ENCODE measurements around the gene RPP25L. TPM values are rescaled to one million over a fixed set of nuclear protein-coding genes. Genes with fewer than 3 reads are reported as not detected.
A peak's percentile ranks its signal among the peaks of the same experiment; 100 is the strongest.

Gene RPP25L
- total RNA-seq, 1 donor from 2014 or later = 30.5 TPM

DNA sequence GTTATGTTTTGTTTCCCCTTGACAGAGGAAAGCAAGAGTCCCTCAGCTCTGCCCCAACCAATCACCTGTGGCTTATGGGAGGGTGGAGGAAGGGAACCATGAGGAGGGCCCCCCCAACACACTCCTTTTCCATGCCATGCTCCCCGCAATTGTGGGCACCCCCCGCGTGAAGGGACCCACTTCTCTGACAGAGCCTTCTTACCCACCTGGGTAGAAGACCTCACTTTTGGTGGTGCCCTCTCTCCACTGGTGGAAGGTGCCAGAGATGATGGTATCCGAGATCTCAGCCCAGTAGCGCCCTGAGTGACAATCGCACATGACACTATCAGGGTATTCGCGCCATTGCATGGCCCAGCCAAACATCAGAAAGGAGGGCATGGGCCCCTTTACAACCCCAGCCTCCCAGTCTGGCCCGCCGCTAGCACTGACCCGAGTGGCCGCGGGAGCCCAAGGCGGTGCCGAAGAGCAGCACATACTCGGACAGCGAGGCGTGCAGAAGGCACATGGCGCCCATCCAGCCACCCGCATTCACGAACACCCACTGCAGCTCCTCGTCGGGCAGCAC lies 25.0 kb upstream of the RPP25L start:
- Mint-ChIP-seq H3K27ac (no peak overlapping the region), H3K4me1 (ENCODE audit: low read depth) (peaks cover 10% of the 10 kb centered on the region), H3K4me3 (ENCODE audit: low read depth) (peak overlapping the region; percentile 77), H3K9me3 (ENCODE audit: low read depth) (no peaks in the 10 kb centered on the region), H3K27me3 (peaks cover 5% of the 10 kb centered on the region), H3K36me3 (ENCODE audit: insufficient read depth) (peaks cover 5% of the 10 kb centered on the region)
- TF ChIP-seq, protein P1, sequence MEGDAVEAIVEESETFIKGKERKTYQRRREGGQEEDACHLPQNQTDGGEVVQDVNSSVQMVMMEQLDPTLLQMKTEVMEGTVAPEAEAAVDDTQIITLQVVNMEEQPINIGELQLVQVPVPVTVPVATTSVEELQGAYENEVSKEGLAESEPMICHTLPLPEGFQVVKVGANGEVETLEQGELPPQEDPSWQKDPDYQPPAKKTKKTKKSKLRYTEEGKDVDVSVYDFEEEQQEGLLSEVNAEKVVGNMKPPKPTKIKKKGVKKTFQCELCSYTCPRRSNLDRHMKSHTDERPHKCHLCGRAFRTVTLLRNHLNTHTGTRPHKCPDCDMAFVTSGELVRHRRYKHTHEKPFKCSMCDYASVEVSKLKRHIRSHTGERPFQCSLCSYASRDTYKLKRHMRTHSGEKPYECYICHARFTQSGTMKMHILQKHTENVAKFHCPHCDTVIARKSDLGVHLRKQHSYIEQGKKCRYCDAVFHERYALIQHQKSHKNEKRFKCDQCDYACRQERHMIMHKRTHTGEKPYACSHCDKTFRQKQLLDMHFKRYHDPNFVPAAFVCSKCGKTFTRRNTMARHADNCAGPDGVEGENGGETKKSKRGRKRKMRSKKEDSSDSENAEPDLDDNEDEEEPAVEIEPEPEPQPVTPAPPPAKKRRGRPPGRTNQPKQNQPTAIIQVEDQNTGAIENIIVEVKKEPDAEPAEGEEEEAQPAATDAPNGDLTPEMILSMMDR (IDR thresholded peaks at IDR 0.05; ENCODE audit: unreplicated experiment) = no peak
- no peak for DNase-seq (ENCODE audit: low spot score, unreplicated experiment)

GRCh38 chr9:34635556-34635955 lies 23.7 kb upstream of the RPP25L start:
- peak overlapping the region; percentile 45 for H3K4me3 Mint-ChIP-seq (ENCODE audit: low read depth)
- H3K27ac Mint-ChIP-seq = peak overlapping the region; percentile 49
- no peaks in the 10 kb centered on the region for H3K9me3 Mint-ChIP-seq (ENCODE audit: low read depth)
- H3K27me3 Mint-ChIP-seq = peaks cover 10% of the 10 kb centered on the region
- peaks cover 11% of the 10 kb centered on the region for H3K4me1 Mint-ChIP-seq (ENCODE audit: low read depth)
- DNase-seq (ENCODE audit: low spot score, unreplicated experiment) = no peak
- TF ChIP-seq, protein P1 (IDR thresholded peaks at IDR 0.05; ENCODE audit: unreplicated experiment) = no peak
- H3K36me3 Mint-ChIP-seq (ENCODE audit: insufficient read depth) = peaks cover 5% of the 10 kb centered on the region

GRCh38 chr9:34634551-34635248 lies 22.8 kb upstream of the RPP25L start:
- Mint-ChIP-seq H3K27me3 (peaks cover 16% of the 10 kb centered on the region), H3K27ac (no peak overlapping the region), H3K4me3 (ENCODE audit: low read depth) (no peak overlapping the region), H3K36me3 (ENCODE audit: insufficient read depth) (peaks cover 5% of the 10 kb centered on the region), H3K9me3 (ENCODE audit: low read depth) (no peaks in the 10 kb centered on the region), H3K4me1 (ENCODE audit: low read depth) (peaks cover 17% of the 10 kb centered on the region)
- TF ChIP-seq, protein P1 (IDR thresholded peaks at IDR 0.05; ENCODE audit: unreplicated experiment) = no peak
- DNase-seq (ENCODE audit: low spot score, unreplicated experiment) = no peak

DNA sequence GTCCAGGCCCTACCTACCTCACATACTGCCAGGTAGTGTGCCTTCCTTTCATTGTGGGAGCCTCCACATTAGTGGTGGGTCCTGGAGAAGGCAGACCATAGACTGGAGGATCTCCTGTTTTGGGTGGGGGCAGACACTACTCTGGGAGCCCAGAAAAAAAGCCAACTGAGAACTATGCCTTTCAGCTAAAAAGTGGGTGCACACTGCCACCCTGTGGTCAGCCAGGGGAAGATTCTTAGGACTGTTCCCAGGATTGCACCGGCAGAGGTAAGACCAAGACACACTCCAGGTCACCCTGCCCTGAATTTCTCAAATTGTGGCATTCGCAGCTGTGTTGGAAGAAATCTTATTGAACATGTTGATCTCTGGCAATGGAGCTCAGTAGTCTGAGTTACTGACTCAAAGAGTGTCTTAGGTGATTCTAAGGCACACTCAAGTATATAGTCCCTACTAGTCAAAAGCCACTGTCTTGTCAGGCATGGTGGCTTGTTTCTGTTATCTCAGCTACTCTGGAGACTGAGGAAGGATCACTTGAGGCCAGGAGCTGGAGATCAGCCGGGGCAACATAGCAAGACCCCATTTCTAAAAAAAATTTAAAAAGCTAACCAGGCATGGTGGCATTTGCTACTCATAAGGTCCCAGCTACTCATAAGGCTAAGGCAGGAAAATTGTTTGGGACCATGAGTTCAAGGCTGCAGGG lies 22.1 kb upstream of the RPP25L start:
- peaks cover 22% of the 10 kb centered on the region for H3K4me1 Mint-ChIP-seq (ENCODE audit: low read depth)
- no peak overlapping the region for H3K27ac Mint-ChIP-seq
- H3K9me3 Mint-ChIP-seq (ENCODE audit: low read depth) = no peaks in the 10 kb centered on the region
- H3K36me3 Mint-ChIP-seq (ENCODE audit: insufficient read depth) = peaks cover 5% of the 10 kb centered on the region
- peak overlapping the region; percentile 40 for H3K4me3 Mint-ChIP-seq (ENCODE audit: low read depth)
- peaks cover 22% of the 10 kb centered on the region for H3K27me3 Mint-ChIP-seq
- peak; percentile 57 for DNase-seq (ENCODE audit: low spot score, unreplicated experiment)
- TF ChIP-seq, protein P1 (IDR thresholded peaks at IDR 0.05; ENCODE audit: unreplicated experiment) = peak; percentile 91

DNA sequence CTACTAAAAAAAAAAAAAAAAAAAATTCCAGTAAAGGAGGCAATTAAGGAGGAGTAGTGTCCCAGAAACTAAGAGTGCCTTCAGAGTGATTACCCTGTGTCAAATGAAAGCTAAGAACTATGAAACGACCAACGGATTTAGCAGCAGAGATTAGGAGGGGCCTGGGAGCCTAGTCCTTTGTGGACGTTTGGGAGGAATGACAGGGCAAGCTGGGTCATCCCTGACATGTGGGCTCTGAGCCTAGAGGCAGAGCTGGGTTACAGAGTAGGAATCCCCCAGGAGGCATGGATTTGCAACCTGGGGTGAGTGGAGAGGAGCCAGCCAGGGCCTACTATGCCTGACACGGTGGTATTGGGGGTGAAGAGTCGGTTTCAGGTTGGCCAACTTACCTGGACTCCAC lies 21.3 kb upstream of the RPP25L start:
- Mint-ChIP-seq H3K4me1 (ENCODE audit: low read depth) (peaks cover 25% of the 10 kb centered on the region), H3K36me3 (ENCODE audit: insufficient read depth) (peaks cover 5% of the 10 kb centered on the region), H3K9me3 (ENCODE audit: low read depth) (no peaks in the 10 kb centered on the region), H3K27ac (no peak overlapping the region), H3K27me3 (peaks cover 27% of the 10 kb centered on the region), H3K4me3 (ENCODE audit: low read depth) (no peak overlapping the region)
- DNase-seq (ENCODE audit: low spot score, unreplicated experiment) = no peak
- TF ChIP-seq, protein P1 (IDR thresholded peaks at IDR 0.05; ENCODE audit: unreplicated experiment) = no peak

Data from progenitor cell of endocrine pancreas (in vitro differentiated cells).